Coronary artery (tissue), 2 donors: Measurements from ENCODE around the gene CYP46A1.

Experiments used
- DNase-seq: peaks from one replicate; pipeline ENCODE4 v3.0.0-alpha.2; 2017; ENCODE audit warnings: low spot score
- H3K27ac ChIP-seq, 2 donors: fragments of 200-600 bp; sonication (generic); one replicate each; pipeline ENCODE4 v1.5.1; 2016 to 2019
- H3K4me3 ChIP-seq: fragments of 200-600 bp; sonication (generic); 2 replicates; pipeline ENCODE4 v1.5.1; 2016; ENCODE audit warnings: mild to moderate bottlenecking, moderate library complexity
- CTCF ChIP-seq: fragments of 200-600 bp; sonication (generic); IDR thresholded peaks from one replicate; pipeline ENCODE4 v1.5.1; 2019; ENCODE audit warnings: antibody characterized with exemption

Gene CYP46A1

GRCh38 chr14:99774556-99775307, 90.6 kb downstream of the CYP46A1 start:
- TF ChIP-seq CTCF, result no peak
- Histone ChIP-seq H3K27ac (no peak overlapping the region), H3K4me3 (no peak overlapping the region)
- DNase-seq, result no peak

- TF ChIP-seq CTCF, result no peak
- DNase-seq, result no peak
- no peak overlapping the region for H3K27ac ChIP-seq
- H3K4me3 ChIP-seq, result no peak overlapping the region
These were observed 91.3 kb downstream of the CYP46A1 start for GRCh38 chr14:99775351-99775750.
